Activated CD8-positive, alpha-beta T cell treated with anti-CD3 and anti-CD28 coated beads for 36 hours (primary cell): ENCODE data around the gene XPO5. TPM values are rescaled to one million over a fixed set of nuclear protein-coding genes. Genes with fewer than 3 reads are reported as not detected.

Experiments
- ATAC-seq: fragments of 200-7000 bp; cut with Tn5 transposase; one replicate; pipeline ENCODE4 v1.10.0; 2021; ENCODE audit warnings: mild to moderate bottlenecking, moderate library complexity
- CTCF ChIA-PET: fragments of 350-600 bp; sonication (Branson Sonifier 250); formaldehyde crosslinking; loops from one replicate; lab custom pipeline; 2021; ENCODE audit warnings: antibody characterized with exemption; lab: Charles Lee
- POLR2A ChIA-PET: fragments of 350-600 bp; sonication (Branson Sonifier 250); formaldehyde crosslinking; loops from one replicate; lab custom pipeline; 2021; ENCODE audit warnings: antibody characterized with exemption; lab: Charles Lee
- DNase-seq: peaks from one replicate; pipeline ENCODE4 v3.0.0-alpha.2; 2020
- H3K27ac Mint-ChIP-seq: one replicate; pipeline ENCODE4 v1.8.0; 2021; ENCODE audit warnings: mild to moderate bottlenecking, mixed read lengths
- H3K27me3 Mint-ChIP-seq: one replicate; pipeline ENCODE4 v1.8.0; 2021; ENCODE audit warnings: mixed read lengths
- H3K36me3 Mint-ChIP-seq: one replicate; pipeline ENCODE4 v1.8.0; 2021; ENCODE audit warnings: low read depth, mixed read lengths
- H3K4me1 Mint-ChIP-seq: one replicate; pipeline ENCODE4 v1.8.0; 2021; ENCODE audit warnings: low read depth, mixed read lengths
- H3K4me3 Mint-ChIP-seq: one replicate; pipeline ENCODE4 v1.8.0; 2021; ENCODE audit warnings: mild to moderate bottlenecking, moderate library complexity, mixed read lengths
- H3K9me3 Mint-ChIP-seq: one replicate; pipeline ENCODE4 v1.8.0; 2021; ENCODE audit warnings: mixed read lengths
- CTCF ChIP-seq: fragments of 200-600 bp; IDR thresholded peaks from one replicate; pipeline ENCODE4 v1.8.0; 2022; ENCODE audit warnings: antibody characterized with exemption, mild to moderate bottlenecking
- intact Hi-C: fragments of 100-400 bp; cut with micrococcal nuclease; formaldehyde crosslinking; loops from one replicate; pipeline ENCODE4 v1.10.0; 2022
- total RNA-seq, 2 experiments: library from RNA; stranded (reverse); gene quantifications; one replicate each; pipeline ENCODE4 v1.2.3, GENCODE V29; 2021

The XPO5 gene
- total RNA-seq, 2 experiments from 2014 or later, result 92.3 to 92.6 TPM

- Mint-ChIP-seq H3K4me1 (no peaks in the 10 kb centered on the region), H3K27ac (no peak overlapping the region), H3K4me3 (no peak overlapping the region), H3K27me3 (no peaks in the 10 kb centered on the region), H3K9me3 (no peaks in the 10 kb centered on the region), H3K36me3 (peaks cover 19% of the 10 kb centered on the region)
- no peak for ATAC-seq
- intact Hi-C loops, result no loop called here
- CTCF ChIA-PET, result no interaction called here
- TF ChIP-seq CTCF, result no peak
- no peak for DNase-seq
- POLR2A ChIA-PET, result interaction anchor here (1.1 kb wide), 1 partner anchor 11 kb away, joined by 5 read pairs; no protein-coding TSS in a partner anchor
Observed at GRCh38 chr6:43614396-43614730, 38.5 kb upstream of the XPO5 start.

- Mint-ChIP-seq H3K9me3 (no peaks in the 10 kb centered on the region), H3K36me3 (peaks cover 20% of the 10 kb centered on the region), H3K4me3 (no peak overlapping the region), H3K4me1 (no peaks in the 10 kb centered on the region), H3K27ac (no peak overlapping the region), H3K27me3 (no peaks in the 10 kb centered on the region)
- POLR2A ChIA-PET, result interaction anchor here (0.9 to 1.4 kb wide), 4 partner anchors 11 to 65 kb away, joined by 3 to 5 read pairs (median 4); partner anchors contain the start of genes GTPBP2 and MAD2L1BP
- DNase-seq (no peak), ATAC-seq (no peak)
- CTCF ChIA-PET, result interaction anchor here (1.1 kb wide), 1 partner anchor 16 kb away, joined by 4 read pairs; no protein-coding TSS in a partner anchor
- TF ChIP-seq CTCF, result no peak
- intact Hi-C loops, result no loop called here
Observed at GRCh38 chr6:43613721-43614395, 38.0 kb upstream of the XPO5 start.

- Mint-ChIP-seq H3K4me1 (peaks cover 2% of the 10 kb centered on the region), H3K27me3 (no peaks in the 10 kb centered on the region), H3K36me3 (peaks cover 35% of the 10 kb centered on the region), H3K27ac (no peak overlapping the region), H3K9me3 (no peaks in the 10 kb centered on the region), H3K4me3 (no peak overlapping the region)
- intact Hi-C loops, result no loop called here
- ATAC-seq, result no peak
- CTCF ChIA-PET, result interaction anchor here (0.8 to 1.8 kb wide), 2 partner anchors 104 to 468 kb away, joined by 3 to 4 read pairs; no protein-coding TSS in a partner anchor
- DNase-seq, result no peak
- POLR2A ChIA-PET, result interaction anchor here (0.6 to 1.3 kb wide), 5 partner anchors 9 to 64 kb away, joined by 3 to 4 read pairs (median 3); partner anchors contain the start of gene MAD2L1BP
- no peak for TF ChIP-seq CTCF
Observed at GRCh38 chr6:43610431-43610830, 34.6 kb upstream of the XPO5 start.

- H3K4me3 Mint-ChIP-seq, result no peak overlapping the region
- DNase-seq, result no peak
- peaks cover 34% of the 10 kb centered on the region for H3K36me3 Mint-ChIP-seq
- no peak for ATAC-seq
- TF ChIP-seq CTCF, result no peak
- ChIA-PET POLR2A (interaction anchor here (0.8 kb wide), 2 partner anchors 18 to 34 kb away, joined by 3 to 4 read pairs; no protein-coding TSS in a partner anchor), CTCF (interaction anchor here (0.8 to 3.0 kb wide), 19 partner anchors 10 to 469 kb away, joined by 3 to 33 read pairs (median 9); partner anchors contain the start of genes GTPBP2, POLH, POLR1C and XPO5)
- H3K9me3 Mint-ChIP-seq, result no peaks in the 10 kb centered on the region
- no peak overlapping the region for H3K27ac Mint-ChIP-seq
- H3K27me3 Mint-ChIP-seq, result no peaks in the 10 kb centered on the region
- peaks cover 2% of the 10 kb centered on the region for H3K4me1 Mint-ChIP-seq
- intact Hi-C loops, result no loop called here
Observed at GRCh38 chr6:43609402-43609801, 33.6 kb upstream of the XPO5 start.

- H3K36me3 Mint-ChIP-seq, result peaks cover 34% of the 10 kb centered on the region
- no peak overlapping the region for H3K4me3 Mint-ChIP-seq
- ChIA-PET POLR2A (interaction anchor here (0.8 to 1.2 kb wide), 3 partner anchors 11 to 33 kb away, joined by 3 to 4 read pairs (median 3); partner anchors contain the start of genes POLH and XPO5), CTCF (interaction anchor here (0.7 to 3.0 kb wide), 30 partner anchors 7 to 470 kb away, joined by 3 to 33 read pairs (median 6); partner anchors contain the start of genes GTPBP2, MAD2L1BP, POLH and POLR1C)
- no peaks in the 10 kb centered on the region for H3K9me3 Mint-ChIP-seq
- no peak for TF ChIP-seq CTCF
- H3K4me1 Mint-ChIP-seq, result peaks cover 2% of the 10 kb centered on the region
- no peak overlapping the region for H3K27ac Mint-ChIP-seq
- ATAC-seq (no peak), DNase-seq (no peak)
- no peaks in the 10 kb centered on the region for H3K27me3 Mint-ChIP-seq
- intact Hi-C loops, result no loop called here
Observed at GRCh38 chr6:43608807-43609206, 33.0 kb upstream of the XPO5 start.
